GM12878 (cell line): ENCODE results near the gene PAPOLG.

ENCODE experiments used
- CHD1 ChIP-seq: IDR thresholded peaks from 2 replicates; pipeline ENCODE4 v1.6.1; 2012; ENCODE audit warnings: low read depth, low read length, improper control_type of control experiment
- POLR2AphosphoS5 ChIP-seq: IDR thresholded peaks from 2 replicates; pipeline ENCODE4 v1.6.1; 2011; ENCODE audit warnings: mild to moderate bottlenecking, low read length, inconsistent platforms
- TAF1 ChIP-seq: IDR thresholded peaks from 2 replicates; pipeline ENCODE4 v1.6.1; 2011; ENCODE audit warnings: mild to moderate bottlenecking, low read depth, low read length, borderline replicate concordance

DNA sequence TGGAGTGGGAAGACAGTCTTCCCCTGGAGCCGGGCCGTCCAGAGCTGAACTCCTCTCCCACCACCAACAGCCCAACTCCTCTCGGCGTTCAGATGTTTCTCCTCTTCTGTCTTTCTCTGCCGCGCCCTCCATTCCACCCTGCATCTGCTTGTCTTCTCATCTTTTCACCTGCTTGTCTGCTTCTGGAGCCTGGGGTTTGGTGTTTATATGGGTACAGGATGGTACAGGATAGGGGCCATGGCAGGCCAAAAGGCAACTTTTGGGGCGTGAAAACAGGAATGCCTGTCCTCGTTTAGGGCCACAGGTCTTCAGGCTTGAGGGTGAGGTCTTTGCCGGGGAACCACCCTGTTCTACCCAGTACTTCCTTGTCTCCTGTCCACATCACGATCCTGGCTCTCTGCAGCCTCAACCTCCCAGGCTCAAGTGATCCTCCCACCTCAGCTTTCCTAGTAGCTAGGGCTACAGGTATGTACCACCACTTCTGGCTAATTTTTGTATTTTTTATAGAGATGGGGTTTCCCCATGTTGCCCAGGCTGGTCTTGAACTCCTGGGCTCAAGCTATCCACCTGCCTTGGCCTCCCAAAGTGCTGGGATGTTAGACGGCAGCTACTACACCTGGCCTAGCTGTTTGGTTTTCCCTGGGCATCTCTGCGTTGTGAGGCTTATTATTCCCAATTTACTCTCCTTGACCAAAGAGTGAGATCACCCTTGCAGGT is 64.5 kb downstream of the PAPOLG start:
- TF ChIP-seq POLR2AphosphoS5, result no peak
- no peak for TF ChIP-seq TAF1
- TF ChIP-seq CHD1, result no peak
